Measurements from ENCODE around the gene RAMACL.

The RAMACL gene

GRCh38 chr6:166617359-166617758, 30.9 kb upstream of the RAMACL start:
- no peak for DNase-seq

DNA sequence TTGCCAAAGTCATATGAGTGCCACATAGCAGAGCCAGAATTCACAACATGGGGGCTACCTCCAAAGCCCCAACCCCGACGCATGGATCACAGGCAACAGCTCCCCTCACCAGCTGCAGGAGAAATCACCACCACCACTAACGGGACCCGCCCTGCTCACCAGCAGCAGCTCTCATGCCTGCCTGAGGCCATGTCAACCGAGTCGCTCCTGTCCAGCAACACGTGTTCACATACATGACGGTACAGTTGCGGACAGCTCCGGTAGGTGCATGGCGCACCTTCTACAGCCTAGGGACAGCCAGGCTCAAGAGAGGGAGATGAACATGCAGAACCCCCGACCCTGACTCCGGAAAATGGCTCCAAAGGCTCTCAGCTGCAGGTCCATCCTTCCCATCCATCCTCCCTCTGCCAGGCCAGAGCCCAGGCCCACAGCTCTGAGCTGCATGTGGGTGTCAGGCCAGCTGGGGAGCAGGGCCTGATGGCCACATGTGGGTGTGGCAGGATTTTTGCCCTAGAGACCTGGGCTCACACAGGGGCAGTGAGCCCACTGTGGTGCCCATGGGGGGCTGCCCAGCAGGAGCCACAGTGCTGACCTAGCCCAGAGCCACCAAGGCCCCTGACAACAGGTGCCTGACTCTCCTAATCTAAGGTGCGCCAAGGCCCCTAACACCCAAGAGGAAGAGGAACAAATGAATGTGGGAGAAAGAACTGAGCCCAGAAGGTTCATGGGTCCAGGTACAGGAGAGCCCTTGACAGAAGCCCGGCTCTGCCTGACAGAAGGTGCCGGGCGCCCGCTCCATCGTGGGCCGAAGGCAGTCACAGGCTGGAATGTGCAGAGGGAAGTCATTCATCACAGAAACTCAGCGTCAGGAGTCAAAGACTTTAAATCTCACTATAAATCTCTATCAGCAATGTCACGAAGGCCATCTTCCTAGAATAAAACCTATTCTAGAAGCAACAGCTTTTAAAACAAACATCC, 30.1 kb upstream of the RAMACL start:
- DNase-seq: no peak

DNA sequence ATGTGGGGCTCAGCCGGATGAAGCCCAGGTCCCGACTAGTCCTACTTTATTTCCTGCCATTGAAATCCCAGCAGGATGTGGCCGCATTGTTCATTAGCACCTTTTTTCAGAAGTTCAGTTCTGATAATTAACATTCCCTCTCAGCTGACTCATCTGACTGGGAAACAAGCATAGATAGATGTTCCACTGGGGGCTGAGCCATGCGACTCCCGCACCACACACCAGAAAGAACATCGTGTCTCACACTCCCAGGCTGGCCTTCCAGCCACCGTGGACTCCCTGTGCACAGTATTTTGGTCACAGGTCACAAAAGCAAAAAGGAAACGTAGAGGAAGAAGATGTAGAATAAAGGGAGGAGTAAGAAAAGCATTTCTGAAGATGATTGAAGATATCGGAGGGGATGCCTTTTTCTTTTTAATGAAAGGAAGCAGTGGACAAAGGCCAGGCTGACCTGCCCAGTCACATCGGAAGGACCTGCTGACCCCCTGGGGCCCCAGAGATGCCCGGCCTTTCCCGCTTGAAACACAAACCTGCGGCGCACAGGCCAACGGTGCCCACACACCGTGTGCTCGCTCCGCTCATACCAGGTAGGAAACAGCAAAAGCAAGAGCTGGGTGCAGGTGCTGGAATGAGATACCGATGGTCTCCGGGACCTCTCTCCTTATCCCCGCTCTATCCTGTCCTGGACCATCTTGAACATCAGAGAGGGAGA, 28.7 kb upstream of the RAMACL start:
- no peak for DNase-seq

DNA sequence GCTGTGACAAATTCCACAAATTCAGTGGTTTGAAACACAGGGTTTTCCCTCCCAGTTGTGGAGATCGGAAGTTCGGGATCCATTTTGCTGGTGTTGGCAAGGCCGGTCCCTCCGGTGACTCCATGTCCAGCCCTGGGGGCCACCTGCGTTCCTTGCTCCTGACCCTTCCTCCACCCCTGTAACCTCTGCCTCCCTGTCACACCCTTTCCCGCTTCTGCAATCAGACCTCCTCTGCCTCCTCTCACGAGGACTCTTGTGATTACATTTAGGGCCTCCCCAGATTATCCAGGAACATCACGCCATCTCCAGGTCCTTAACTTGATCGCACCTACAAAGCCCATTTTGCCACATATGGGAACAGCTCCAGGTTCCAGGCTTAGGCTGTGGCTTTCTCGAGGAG, 28.1 kb upstream of the RAMACL start:
- no peak for DNase-seq

- no peak for DNase-seq
Observed at GRCh38 chr6:166614171-166614583, 27.7 kb upstream of the RAMACL start.

- no peak for DNase-seq
Observed at GRCh38 chr6:166613027-166613426, 26.5 kb upstream of the RAMACL start.

GRCh38 chr6:166612471-166612881, 26.0 kb upstream of the RAMACL start:
- no peak for DNase-seq

DNA sequence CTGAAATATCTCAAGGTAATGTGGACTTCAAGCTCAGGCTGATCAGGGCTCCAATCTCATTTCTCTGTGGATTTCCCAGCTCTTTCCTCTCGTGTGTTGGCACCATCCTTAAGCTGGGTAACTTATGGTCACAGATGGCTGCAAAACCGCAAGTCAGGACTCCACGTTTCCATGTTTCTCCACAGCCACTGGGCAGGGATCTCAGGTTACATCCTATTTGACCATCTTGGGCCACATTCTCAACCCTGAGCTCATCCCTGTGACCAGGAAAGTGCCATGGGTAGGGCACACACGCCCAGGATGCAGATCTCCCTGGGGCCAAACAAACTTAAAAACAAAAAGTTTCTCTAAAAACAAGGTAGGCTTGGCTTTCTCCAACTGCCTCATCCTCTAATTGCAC, 25.2 kb upstream of the RAMACL start:
- DNase-seq: no peak

- DNase-seq: no peak
Observed at GRCh38 chr6:166610069-166610468, 23.6 kb upstream of the RAMACL start.

GRCh38 chr6:166608774-166609173, 22.3 kb upstream of the RAMACL start:
- no peak for DNase-seq

GRCh38 chr6:166605752-166606151, 19.3 kb upstream of the RAMACL start:
- no peak for DNase-seq

DNA sequence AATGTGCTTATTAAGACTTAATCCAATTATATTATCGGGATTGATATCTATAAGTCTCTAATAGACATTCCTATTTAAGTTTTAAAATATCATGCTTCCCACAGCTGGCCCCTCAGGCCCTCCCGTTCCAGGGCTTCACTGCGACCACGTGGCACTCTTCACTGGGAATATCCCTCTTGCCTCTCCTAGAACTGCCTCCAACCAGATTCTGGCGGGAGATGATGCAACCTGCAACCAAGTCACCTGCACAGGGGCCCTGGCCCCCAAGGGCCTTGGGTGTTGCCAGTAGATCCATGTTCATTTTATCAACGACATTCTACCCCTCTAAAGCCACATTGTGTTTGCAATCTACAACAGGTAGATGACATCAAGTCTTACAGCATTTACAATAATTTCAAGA, 18.4 kb upstream of the RAMACL start:
- no peak for DNase-seq

DNA sequence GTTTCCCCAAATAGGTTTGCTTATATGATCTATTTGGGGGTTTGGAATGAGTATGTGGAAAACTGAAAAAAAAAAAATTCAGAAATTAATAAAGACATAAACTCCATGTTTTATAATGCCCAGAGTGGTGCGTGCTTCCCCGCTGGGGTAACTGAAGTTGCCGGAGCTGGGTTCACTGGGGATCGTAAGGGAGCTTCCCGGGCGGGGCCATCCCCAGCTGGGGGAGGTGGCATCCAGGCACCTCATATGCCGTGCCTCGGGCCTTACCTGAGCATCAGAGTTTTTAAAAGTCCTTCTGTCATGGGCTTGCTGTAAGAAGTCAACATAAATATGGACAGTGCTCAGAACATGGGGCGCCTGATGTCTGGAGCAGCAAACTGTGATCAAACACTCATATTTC, 17.9 kb upstream of the RAMACL start:
- DNase-seq: no peak

DNA sequence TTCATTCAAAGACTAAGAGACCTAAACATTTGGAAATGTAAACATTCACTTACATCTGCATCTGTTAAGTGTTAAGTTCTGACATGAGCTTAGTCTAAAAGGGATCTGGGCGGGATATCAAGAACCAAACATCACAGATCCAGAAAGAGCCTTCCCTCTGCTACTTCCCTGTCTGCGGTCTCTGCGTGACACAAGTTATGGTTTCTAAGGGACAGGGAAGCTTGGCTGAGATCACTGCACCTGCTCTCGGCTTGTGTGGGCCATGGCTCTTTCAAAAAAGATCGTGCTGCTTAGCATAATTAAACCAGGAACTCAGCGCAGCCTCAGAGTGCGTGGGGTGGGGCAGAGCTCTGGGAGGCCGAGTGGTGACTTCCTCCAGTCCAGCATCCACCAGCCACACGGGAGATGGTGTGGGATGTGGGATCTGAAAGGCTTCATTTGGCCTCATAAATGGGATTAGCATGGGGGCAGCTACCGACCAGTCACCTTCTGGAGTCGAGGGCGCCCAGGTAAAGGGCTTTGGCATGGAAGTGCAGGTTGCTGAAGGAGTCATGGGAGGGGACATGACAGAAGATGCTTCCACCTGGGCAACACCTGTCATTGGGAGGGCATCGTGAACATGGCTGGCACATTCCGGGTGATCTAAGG, 16.7 kb upstream of the RAMACL start:
- no peak for DNase-seq

GRCh38 chr6:166601956-166602355, 15.5 kb upstream of the RAMACL start:
- DNase-seq: no peak

GRCh38 chr6:166600931-166601330, 14.5 kb upstream of the RAMACL start:
- no peak for DNase-seq

DNA sequence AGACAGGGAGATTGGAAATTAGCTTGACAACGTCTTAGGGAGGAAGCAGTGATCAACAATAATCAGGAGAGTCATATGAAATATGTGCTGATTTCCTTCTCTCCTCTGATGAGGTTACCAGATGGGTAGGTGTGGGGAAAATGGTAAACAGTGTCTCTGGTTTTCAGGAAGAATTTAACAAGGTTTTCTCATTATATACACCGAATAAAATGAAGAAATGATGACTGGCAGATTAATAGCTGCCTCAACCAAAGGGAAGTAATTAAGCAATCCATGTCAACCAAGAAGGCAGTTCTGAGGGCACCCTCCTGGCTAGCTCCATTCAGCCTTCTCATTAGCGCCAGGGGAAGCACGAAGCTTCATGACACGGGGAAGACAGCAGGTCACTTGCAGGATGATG, 12.7 kb upstream of the RAMACL start:
- no peak for DNase-seq

DNA sequence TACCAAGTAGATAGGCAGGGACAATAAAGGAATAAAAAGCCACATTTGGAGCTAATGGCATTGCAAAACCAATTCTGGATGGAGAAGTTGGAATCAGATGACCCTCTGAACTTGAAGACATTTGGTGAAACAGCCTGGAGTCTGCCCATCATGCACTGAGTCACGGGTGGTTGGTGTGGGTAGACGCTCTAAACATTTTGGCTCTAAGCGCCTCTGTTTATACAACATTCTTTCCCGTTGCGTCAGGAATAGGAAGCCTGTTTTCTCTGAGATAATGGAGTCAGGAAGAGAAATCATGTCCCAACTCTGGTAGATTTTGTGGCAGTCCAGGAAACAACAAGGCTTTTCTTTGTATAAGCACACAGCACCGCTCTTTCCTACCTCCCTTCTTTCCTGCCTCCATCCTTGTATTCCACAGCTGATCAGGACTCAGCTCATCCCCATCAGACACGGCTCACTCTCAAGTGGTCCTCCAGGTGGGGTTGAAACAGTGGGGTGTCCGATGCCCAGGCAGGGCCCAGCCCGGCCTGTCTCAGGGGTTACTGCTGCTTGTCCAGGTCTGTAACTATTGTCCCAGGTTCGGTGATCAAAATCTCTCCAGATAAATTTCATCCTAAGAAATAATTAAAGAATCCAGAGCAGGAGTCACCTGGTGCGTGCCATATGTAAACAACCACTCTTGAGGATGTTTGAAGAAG, 12.1 kb upstream of the RAMACL start:
- DNase-seq: no peak

DNA sequence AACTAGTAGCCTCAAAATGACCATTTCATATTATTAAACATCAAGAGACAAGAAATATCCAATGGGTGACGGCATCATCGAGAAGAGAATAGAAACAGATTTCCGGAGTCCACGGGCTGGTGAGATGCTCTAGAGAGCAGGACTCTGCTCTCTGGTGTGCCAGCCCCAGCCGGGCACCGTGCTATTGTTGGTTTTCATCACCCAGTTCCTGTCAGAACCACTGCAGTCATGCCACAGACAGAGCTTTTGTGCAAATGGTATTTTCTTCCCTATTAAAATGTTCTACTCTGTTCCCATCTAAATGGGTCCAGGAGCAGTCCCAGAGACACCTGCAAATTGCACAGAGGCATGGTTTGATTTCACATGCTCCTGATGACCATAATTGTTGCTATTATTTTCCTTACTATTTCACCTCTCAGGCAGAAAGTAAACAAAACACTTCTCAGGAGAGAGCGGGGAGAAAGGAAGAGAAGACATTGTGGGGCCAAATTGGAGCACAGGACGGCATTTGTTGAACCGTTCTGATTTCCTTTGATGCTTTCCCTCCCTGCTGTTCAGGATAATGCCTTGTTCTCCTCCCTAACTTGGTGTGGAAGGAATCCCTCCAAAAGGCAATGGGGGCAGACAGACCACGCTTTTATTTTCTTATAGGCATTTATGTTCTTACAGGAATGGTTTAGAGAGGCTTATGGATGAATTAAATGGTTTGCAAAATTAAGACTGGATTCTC, 11.4 kb upstream of the RAMACL start:
- DNase-seq: no peak

DNA sequence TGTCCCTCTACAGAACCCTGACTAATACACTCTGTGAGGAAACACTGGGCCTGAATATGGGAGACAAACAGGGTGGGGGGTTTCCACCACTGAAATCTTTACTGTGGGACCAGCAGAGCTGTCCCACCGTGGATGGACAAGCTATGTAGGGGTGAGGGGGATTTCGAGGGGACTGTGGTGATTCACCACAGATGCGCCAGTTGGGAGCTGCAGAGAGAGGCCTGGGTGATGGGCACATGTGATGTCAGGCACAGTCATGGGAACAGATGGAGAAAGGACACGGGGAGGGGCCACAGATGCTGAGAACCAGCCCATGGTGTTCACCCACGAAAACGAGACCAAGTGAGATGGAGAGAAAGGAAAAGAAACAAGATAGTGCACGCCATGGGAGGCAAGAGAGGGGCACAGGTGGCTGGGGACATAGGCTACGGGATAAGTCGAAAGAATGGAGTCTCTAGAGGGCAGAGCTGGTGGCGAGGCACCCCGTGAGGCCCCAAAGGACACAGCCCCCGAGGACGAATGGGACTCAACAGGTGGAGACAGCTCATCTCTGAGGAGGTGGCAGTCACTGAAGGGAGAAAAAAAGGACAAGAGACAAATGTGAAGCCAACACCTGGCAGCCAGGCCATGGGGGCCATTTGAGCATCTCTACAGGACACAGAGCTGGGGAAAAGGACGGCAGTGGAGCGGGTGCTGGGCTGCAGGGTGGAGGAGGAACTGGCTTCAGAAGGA, 10.5 kb upstream of the RAMACL start:
- no peak for DNase-seq

- no peak for DNase-seq
Observed at GRCh38 chr6:166595949-166596348, 9.5 kb upstream of the RAMACL start.
